ENCODE measurements around the gene NFE2L2. TPM values are rescaled to one million over a fixed set of nuclear protein-coding genes. Genes with fewer than 3 reads are reported as not detected.

NFE2L2 gene
- total and polyA plus RNA-seq, 9 of the 15 experiments (the other 6 are each of a cell fraction or from before 2014, with no cell fraction given) = 29.3 to 120 (median 59.3) TPM

GRCh38 chr2:177212891-177213856 lies 51.4 kb downstream of the NFE2L2 start (continued):
- TF ChIP-seq MGA (IDR thresholded peaks at IDR 0.05) (peak; percentile 22; the same call in 1 of the 2 replicates), TAF1 (IDR thresholded peaks at IDR 0.05; ENCODE audit: control insufficient read depth, extremely low read depth, insufficient read depth, low read length, severe bottlenecking) (peak; percentile 94), REST (IDR thresholded peaks at IDR 0.05; ENCODE audit: borderline replicate concordance) (no peak), REST (CRISPR knock-in tag; IDR thresholded peaks at IDR 0.05; ENCODE audit: low read depth) (0 out of 2 replicates have a peak, but pooled peaks have one; percentile 8), RFX5 (IDR thresholded peaks at IDR 0.05; ENCODE audit: low read depth, low read length) (0 out of 2 replicates have a peak, but pooled peaks have one; percentile 7), ZNF780A (CRISPR knock-in tag; IDR thresholded peaks at IDR 0.05) (no peak)

Data from K562 (cell line).